KMS-11 (cell line): ENCODE measurements around the gene VPS18.

Experiments used
- H2AFZ ChIP-seq: fragments of 200-600 bp; sonication (generic); 2 replicates; pipeline ENCODE4 v1.6.1; 2016; ENCODE audit warnings: antibody characterized with exemption, mixed run types, low read depth
- H3K27ac ChIP-seq: fragments of 200-600 bp; sonication (generic); 2 replicates; pipeline ENCODE4 v1.6.1; 2016; ENCODE audit warnings: mild to moderate bottlenecking, mixed run types
- H3K27me3 ChIP-seq: fragments of 200-600 bp; sonication (generic); 2 replicates; pipeline ENCODE4 v1.6.1; 2017; ENCODE audit warnings: mild to moderate bottlenecking, low read depth, mixed run types, moderate library complexity; ENCODE audit not compliant: insufficient read depth
- H3K36me3 ChIP-seq: fragments of 200-600 bp; sonication (generic); 2 replicates; pipeline ENCODE4 v1.6.1; 2017; ENCODE audit warnings: mild to moderate bottlenecking, mixed run types; ENCODE audit not compliant: insufficient read depth
- H3K4me1 ChIP-seq: fragments of 200-600 bp; sonication (generic); 2 replicates; pipeline ENCODE4 v1.6.1; 2016; ENCODE audit warnings: mild to moderate bottlenecking, low read depth, mixed run types; ENCODE audit not compliant: poor library complexity, severe bottlenecking
- H3K4me2 ChIP-seq: fragments of 200-600 bp; sonication (generic); 2 replicates; pipeline ENCODE4 v1.7.0; 2016; ENCODE audit warnings: mild to moderate bottlenecking, mixed run types
- H3K4me3 ChIP-seq: fragments of 200-600 bp; sonication (generic); IDR thresholded peaks from 2 replicates; pipeline ENCODE4 v1.6.1; 2017; ENCODE audit warnings: low read depth, low read length, mixed read lengths; ENCODE audit not compliant: insufficient read depth
- H3K79me2 ChIP-seq: fragments of 200-600 bp; sonication (generic); 2 replicates; pipeline ENCODE4 v1.6.1; 2016; ENCODE audit warnings: low read depth, mixed run types; ENCODE audit not compliant: insufficient read depth
- H3K9ac ChIP-seq: fragments of 200-600 bp; sonication (generic); 2 replicates; pipeline ENCODE4 v1.6.1; 2016; ENCODE audit warnings: mild to moderate bottlenecking, mixed run types
- H4K20me1 ChIP-seq: fragments of 200-600 bp; sonication (generic); 2 replicates; pipeline ENCODE4 v1.6.1; 2016; ENCODE audit warnings: mild to moderate bottlenecking, mixed run types; ENCODE audit not compliant: insufficient read depth
- CTCF ChIP-seq: fragments of 200-600 bp; sonication (generic); conservative IDR thresholded peaks from 2 replicates; pipeline ENCODE4 v1.6.1; 2017; ENCODE audit warnings: low read depth, mild to moderate bottlenecking, antibody characterized with exemption, low read length, moderate library complexity, mixed read lengths

The VPS18 gene

GRCh38 chr15:40918146-40918798 is 24.0 kb downstream of the VPS18 start:
- Histone ChIP-seq H3K27ac (no peak overlapping the region), H3K9ac (no peak overlapping the region), H3K4me1 (no peaks in the 10 kb centered on the region), H3K79me2 (no peaks in the 10 kb centered on the region), H3K36me3 (no peaks in the 10 kb centered on the region), H3K4me2 (no peak overlapping the region), H3K27me3 (no peaks in the 10 kb centered on the region), H3K4me3 (no peak overlapping the region), H4K20me1 (no peaks in the 10 kb centered on the region), H2AFZ (no peak overlapping the region)
- TF ChIP-seq CTCF: no peak

- Histone ChIP-seq H3K4me3 (no peak overlapping the region), H4K20me1 (no peaks in the 10 kb centered on the region), H3K9ac (no peak overlapping the region), H2AFZ (no peak overlapping the region), H3K79me2 (no peaks in the 10 kb centered on the region), H3K36me3 (no peaks in the 10 kb centered on the region), H3K27me3 (no peaks in the 10 kb centered on the region), H3K4me1 (no peaks in the 10 kb centered on the region), H3K4me2 (no peak overlapping the region), H3K27ac (no peak overlapping the region)
- no peak for TF ChIP-seq CTCF
Measured at GRCh38 chr15:40918799-40919392, 24.6 kb downstream of the VPS18 start.

- no peaks in the 10 kb centered on the region for H3K79me2 ChIP-seq
- 0 out of 2 replicates have a peak, but pooled peaks cover 2% of the 10 kb centered on the region for H3K27me3 ChIP-seq
- TF ChIP-seq CTCF: no peak
- H3K4me3 ChIP-seq: no peak overlapping the region
- no peak overlapping the region for H2AFZ ChIP-seq
- H3K4me1 ChIP-seq: no peaks in the 10 kb centered on the region
- no peaks in the 10 kb centered on the region for H4K20me1 ChIP-seq
- no peaks in the 10 kb centered on the region for H3K36me3 ChIP-seq
- no peak overlapping the region for H3K27ac ChIP-seq
- H3K4me2 ChIP-seq: no peak overlapping the region
- H3K9ac ChIP-seq: no peak overlapping the region
Measured at GRCh38 chr15:40921949-40922607, 27.8 kb downstream of the VPS18 start.

GRCh38 chr15:40922608-40923005 is 28.4 kb downstream of the VPS18 start:
- Histone ChIP-seq H3K36me3 (no peaks in the 10 kb centered on the region), H3K4me1 (no peaks in the 10 kb centered on the region), H3K4me2 (no peak overlapping the region), H3K9ac (no peak overlapping the region), H3K79me2 (no peaks in the 10 kb centered on the region), H2AFZ (no peak overlapping the region), H3K27ac (no peak overlapping the region), H4K20me1 (no peaks in the 10 kb centered on the region), H3K27me3 (0 out of 2 replicates have a peak, but pooled peaks cover 5% of the 10 kb centered on the region), H3K4me3 (no peak overlapping the region)
- no peak for TF ChIP-seq CTCF
